ENCODE measurements around the gene PLEKHM2.

Gene PLEKHM2

DNA sequence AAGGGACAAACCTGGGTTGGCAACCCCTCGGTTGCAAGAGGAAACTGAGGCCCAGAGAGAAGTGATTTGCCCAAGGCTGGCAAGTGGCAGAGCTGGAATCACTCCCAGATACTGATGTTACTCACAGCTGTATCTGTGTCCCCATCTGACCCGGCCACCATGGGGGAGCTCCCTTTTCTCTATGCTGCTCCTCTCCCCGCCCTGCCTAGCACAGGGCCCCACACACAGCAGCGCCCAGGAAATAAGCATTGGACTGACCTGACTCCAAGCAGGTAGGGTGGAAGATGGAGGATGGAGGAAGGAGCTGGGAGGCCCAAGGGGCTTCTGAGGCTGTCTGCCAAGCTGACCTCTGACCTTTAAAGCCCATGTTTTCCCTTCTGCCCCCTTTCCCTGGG lies 71.5 kb downstream of the PLEKHM2 start:
- TF ChIP-seq, protein P1, sequence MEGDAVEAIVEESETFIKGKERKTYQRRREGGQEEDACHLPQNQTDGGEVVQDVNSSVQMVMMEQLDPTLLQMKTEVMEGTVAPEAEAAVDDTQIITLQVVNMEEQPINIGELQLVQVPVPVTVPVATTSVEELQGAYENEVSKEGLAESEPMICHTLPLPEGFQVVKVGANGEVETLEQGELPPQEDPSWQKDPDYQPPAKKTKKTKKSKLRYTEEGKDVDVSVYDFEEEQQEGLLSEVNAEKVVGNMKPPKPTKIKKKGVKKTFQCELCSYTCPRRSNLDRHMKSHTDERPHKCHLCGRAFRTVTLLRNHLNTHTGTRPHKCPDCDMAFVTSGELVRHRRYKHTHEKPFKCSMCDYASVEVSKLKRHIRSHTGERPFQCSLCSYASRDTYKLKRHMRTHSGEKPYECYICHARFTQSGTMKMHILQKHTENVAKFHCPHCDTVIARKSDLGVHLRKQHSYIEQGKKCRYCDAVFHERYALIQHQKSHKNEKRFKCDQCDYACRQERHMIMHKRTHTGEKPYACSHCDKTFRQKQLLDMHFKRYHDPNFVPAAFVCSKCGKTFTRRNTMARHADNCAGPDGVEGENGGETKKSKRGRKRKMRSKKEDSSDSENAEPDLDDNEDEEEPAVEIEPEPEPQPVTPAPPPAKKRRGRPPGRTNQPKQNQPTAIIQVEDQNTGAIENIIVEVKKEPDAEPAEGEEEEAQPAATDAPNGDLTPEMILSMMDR (IDR thresholded peaks at IDR 0.05; ENCODE audit: borderline replicate concordance, control extremely low read depth, extremely low read depth, insufficient read depth, missing control alignments), result no peak
- in situ Hi-C loops (cut with MboI; ENCODE audit: low sequenced_read_pairs, unreplicated experiment), result no loop called here
- no peak for DNase-seq (ENCODE audit: low spot score)

DNA sequence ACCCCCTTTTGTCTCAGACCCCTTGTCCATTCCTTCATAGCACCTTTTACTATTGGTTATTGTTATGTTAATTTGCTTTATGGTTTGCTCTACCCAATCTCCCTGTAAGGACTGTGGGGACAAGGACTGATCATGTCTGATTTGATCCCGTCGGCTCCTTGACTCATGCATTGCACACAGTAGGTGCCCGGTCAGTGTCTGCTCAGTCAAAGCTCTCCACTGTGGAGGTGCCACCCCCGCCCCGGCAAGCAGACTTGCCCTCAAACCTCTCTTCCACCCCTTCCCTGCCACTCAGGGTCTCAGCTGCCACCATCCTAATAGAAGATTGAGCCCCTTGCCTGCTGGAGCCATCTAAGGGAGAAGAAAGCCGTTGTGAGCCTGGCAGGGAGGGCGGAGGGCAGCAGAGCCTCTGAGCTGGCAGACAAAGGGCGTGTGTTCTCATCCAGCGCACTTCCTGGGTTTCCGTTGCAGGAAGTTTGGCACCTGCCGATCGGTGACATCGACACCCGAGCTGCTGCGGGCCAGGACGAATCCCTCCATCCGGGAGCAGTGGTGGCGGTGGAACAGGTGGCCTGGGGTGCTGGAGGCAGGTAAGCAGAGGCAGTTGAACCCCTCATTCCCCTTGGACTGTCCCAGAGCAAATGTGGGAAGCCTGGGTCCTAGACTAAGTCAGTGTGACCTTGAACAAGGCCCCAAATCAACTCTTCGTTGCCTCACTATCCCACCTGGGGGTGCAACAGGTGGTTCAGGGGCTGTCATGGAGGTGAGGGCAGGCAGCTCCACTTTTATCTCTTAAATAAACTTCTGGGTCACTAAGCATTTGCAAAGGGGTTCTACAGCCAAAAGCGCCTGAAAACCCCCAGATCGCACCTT lies 72.3 kb downstream of the PLEKHM2 start:
- DNase-seq (ENCODE audit: low spot score), result no peak
- TF ChIP-seq, protein P1 (IDR thresholded peaks at IDR 0.05; ENCODE audit: borderline replicate concordance, control extremely low read depth, extremely low read depth, insufficient read depth, missing control alignments), result no peak
- in situ Hi-C loops (cut with MboI; ENCODE audit: low sequenced_read_pairs, unreplicated experiment), result no loop called here

DNA sequence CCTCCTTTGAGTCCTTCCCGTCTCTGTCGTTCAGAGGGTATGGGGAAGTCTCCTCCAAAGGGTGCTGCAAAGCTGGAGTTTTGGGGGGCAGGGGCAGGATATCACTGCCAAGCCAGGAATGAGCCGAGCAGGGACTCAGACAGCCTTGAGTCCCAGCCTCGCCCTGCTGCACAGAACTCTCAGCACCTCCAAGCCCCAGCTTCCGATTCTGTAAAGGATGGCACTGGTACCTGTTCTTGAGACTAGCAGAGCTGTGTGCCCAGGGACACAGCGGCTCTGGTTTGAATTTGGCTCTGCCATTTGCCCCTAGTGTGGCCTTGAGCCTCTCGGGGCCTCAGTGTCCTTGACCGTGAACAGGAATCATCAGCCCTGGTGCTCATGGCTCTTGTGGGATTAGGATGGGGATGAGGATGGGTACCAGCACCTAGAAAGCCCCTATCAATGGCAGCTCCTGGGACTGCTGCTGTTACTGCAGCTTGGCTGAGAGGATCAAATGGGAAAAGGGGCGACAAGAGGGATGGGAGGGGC lies 73.0 kb downstream of the PLEKHM2 start:
- TF ChIP-seq, protein P1 (IDR thresholded peaks at IDR 0.05; ENCODE audit: borderline replicate concordance, control extremely low read depth, extremely low read depth, insufficient read depth, missing control alignments), result no peak
- DNase-seq (ENCODE audit: low spot score), result no peak
- in situ Hi-C loops (cut with MboI; ENCODE audit: low sequenced_read_pairs, unreplicated experiment), result no loop called here

DNA sequence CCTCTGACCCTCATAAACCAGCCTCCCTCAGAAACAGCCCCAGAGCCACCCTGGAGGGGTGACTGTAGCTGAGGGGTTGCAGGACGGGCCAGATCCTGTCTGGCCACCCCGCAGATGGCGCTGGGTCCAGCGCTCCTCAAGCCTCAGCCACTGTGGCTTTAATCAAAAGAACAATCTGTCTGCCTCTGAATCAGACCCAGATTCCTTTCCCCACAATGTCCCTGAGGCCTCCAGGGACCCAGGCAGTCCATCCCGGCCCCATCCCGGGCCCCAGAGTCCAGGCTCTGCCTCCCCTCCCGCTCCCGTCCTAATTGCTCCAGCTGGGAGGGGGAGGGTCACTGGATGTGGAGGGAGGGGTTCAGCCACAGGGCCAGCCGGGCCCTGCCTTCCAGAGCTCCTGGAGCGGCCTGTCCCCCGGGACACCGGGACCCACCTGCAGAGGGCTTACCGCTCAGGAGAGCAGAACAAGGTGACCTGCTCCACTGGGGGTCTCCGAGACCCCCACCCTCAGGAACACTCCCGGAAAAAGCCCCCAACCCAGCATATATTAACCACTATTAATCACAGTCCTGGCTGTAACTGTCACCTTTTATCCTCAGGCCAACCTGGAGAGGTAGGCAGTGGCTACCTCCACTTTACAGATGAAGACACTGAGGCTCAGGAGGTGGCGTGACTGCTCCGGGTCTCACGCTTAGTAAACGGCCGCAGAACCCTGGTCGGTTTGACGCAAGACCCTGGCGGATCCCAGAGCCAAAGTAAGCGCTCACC lies 73.6 kb downstream of the PLEKHM2 start:
- DNase-seq (ENCODE audit: low spot score), result no peak
- TF ChIP-seq, protein P1 (IDR thresholded peaks at IDR 0.05; ENCODE audit: borderline replicate concordance, control extremely low read depth, extremely low read depth, insufficient read depth, missing control alignments), result no peak
- in situ Hi-C loops (cut with MboI; ENCODE audit: low sequenced_read_pairs, unreplicated experiment), result no loop called here

DNA sequence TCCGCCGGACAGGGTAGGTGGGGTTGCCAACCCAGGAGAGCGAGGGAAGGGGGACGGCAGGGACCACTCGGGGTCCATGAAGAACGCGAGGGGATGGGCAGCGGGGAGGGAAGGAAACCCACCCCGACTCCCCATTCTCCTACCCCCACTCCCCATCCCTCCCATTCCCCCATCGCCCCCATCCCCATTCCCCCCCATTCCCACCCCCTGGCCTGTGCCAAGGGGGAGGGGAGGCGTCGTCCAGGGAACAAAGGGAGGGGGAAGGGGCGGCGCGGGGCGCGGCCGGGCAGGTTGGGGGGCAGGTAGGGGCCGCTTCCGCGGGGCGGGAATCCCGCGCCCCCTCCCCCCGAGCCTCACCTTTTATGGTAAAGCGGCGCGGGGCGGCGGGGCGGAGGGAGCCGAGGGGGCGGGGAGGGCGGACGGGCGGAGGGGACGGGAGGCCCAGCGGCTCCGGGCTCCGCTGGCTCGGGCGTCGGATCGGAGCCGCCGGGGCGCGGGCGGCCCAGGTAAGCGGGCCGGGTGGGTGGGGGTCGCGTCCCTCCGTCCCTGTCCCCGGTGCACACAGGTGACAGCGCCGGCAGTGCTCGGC lies 74.3 kb downstream of the PLEKHM2 start, which contains the start of gene FBLIM1:
Gene FBLIM1, plus strand, starts transcription at position 453 of the 589 bp plus-strand sequence. CDS start 6,189 bp downstream, outside the sequence.
- TF ChIP-seq, protein P1 (IDR thresholded peaks at IDR 0.05; ENCODE audit: borderline replicate concordance, control extremely low read depth, extremely low read depth, insufficient read depth, missing control alignments), result no peak
- no peak for DNase-seq (ENCODE audit: low spot score)
- in situ Hi-C loops (cut with MboI; ENCODE audit: low sequenced_read_pairs, unreplicated experiment), result no loop called here
